ENCODE data around the gene ASPDH. TPM values are rescaled to one million over a fixed set of nuclear protein-coding genes. Genes with fewer than 3 reads are reported as not detected.

Gene ASPDH
- total RNA-seq, 6 experiments from 2014 or later = not detected

GRCh38 chr19:50465986-50466705 is 47.6 kb downstream of the ASPDH start:
- peaks cover 26% of the 10 kb centered on the region for H3K27me3 Mint-ChIP-seq (ENCODE audit: insufficient read depth)
- H3K27ac Mint-ChIP-seq = no peak overlapping the region

DNA sequence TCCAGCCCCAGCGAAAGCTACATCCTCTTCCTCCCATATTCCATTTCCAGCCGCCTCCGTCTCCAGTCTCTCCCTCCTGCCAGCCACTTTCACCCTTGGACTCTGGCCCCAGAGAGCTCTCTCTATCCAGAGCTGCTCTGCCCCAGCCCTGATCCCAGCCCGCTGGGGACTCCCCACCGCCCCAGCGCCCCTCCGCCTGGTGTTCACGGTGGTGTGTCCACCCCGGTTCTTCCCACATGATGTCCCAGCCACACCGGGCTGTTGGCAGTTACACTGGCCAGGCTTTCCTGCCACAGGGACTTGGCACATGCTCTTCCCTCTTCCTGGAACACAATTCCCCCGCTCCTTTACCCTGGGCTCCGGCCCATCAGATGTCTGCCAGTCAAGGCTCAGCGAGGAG is 48.7 kb downstream of the ASPDH start:
- no peaks in the 10 kb centered on the region for H3K9me3 Mint-ChIP-seq
- no peak for TF ChIP-seq CTCF (IDR thresholded peaks at IDR 0.05)
- H3K27ac Mint-ChIP-seq = no peak overlapping the region
- H3K4me3 Mint-ChIP-seq = no peak overlapping the region
- peaks cover 26% of the 10 kb centered on the region for H3K27me3 Mint-ChIP-seq (ENCODE audit: insufficient read depth)
- no peak for DNase-seq
- H3K36me3 Mint-ChIP-seq (ENCODE audit: low read depth) = no peaks in the 10 kb centered on the region
- peaks cover 13% of the 10 kb centered on the region for H3K4me1 Mint-ChIP-seq (ENCODE audit: low read depth)

More at GRCh38 chr19:50465986-50466705, 47.6 kb downstream of the ASPDH start:
- DNase-seq = peak; percentile 8
- no peaks in the 10 kb centered on the region for H3K9me3 Mint-ChIP-seq
- H3K4me1 Mint-ChIP-seq (ENCODE audit: low read depth) = peaks cover 3% of the 10 kb centered on the region
- H3K36me3 Mint-ChIP-seq (ENCODE audit: low read depth) = no peaks in the 10 kb centered on the region
- H3K4me3 Mint-ChIP-seq = no peak overlapping the region
- peak; percentile 69 for TF ChIP-seq CTCF (IDR thresholded peaks at IDR 0.05)

DNA sequence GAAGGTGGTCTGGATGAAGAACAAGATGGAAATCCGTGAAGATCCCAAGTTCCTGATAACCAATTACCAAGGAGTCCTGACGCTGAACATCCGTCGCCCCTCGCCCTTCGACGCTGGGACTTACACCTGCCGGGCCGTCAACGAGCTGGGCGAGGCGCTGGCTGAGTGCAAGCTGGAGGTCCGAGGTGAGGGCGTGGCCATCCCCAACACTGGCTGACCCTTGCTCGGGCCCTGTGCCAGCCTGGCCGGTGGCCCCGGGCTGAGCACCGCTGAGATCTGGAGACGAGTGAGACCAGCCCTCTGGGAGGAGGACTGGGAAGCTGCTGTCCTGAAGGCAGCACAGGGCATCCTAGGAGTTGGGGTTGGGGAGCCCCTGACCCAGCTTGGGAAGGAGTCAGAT is 49.4 kb downstream of the ASPDH start:
- H3K36me3 Mint-ChIP-seq (ENCODE audit: low read depth) = no peaks in the 10 kb centered on the region
- peaks cover 24% of the 10 kb centered on the region for H3K27me3 Mint-ChIP-seq (ENCODE audit: insufficient read depth)
- no peak overlapping the region for H3K4me3 Mint-ChIP-seq
- H3K27ac Mint-ChIP-seq = no peak overlapping the region
- peaks cover 16% of the 10 kb centered on the region for H3K4me1 Mint-ChIP-seq (ENCODE audit: low read depth)
- H3K9me3 Mint-ChIP-seq = no peaks in the 10 kb centered on the region
- DNase-seq = no peak
- no peak for TF ChIP-seq CTCF (IDR thresholded peaks at IDR 0.05)

- no peak overlapping the region for H3K27ac Mint-ChIP-seq
- H3K4me1 Mint-ChIP-seq (ENCODE audit: low read depth) = peaks cover 16% of the 10 kb centered on the region
- no peaks in the 10 kb centered on the region for H3K9me3 Mint-ChIP-seq
- peaks cover 19% of the 10 kb centered on the region for H3K27me3 Mint-ChIP-seq (ENCODE audit: insufficient read depth)
- no peak overlapping the region for H3K4me3 Mint-ChIP-seq
- DNase-seq = no peak
- H3K36me3 Mint-ChIP-seq (ENCODE audit: low read depth) = no peaks in the 10 kb centered on the region
- no peak for TF ChIP-seq CTCF (IDR thresholded peaks at IDR 0.05)
These were observed 50.7 kb downstream of the ASPDH start for GRCh38 chr19:50462970-50463369.

Other genes with a start within 250 kb of the ASPDH start
- gene KCNC3, start 184.5 kb downstream of the ASPDH start, total RNA-seq (2021; fragmentation: NEBNext Ultra II Directional; extraction: Animal tissue kit (Norgen Biotek cat#: 25700)) = not detected
- under 1 TPM in 4 of 6 experiments, not detected in 2; 0.12 to 0.66 (median 0.41) TPM for gene NAPSA, start 148.3 kb downstream of the ASPDH start, total RNA-seq (2021; fragmentation: NEBNext Ultra II Directional; extraction: Animal tissue kit (Norgen Biotek cat#: 25700))
- 10 to 100 TPM; 66.6 to 76.0 (median 70.1) TPM for gene NR1H2, start 137.5 kb downstream of the ASPDH start, total RNA-seq (2021; fragmentation: NEBNext Ultra II Directional; extraction: Animal tissue kit (Norgen Biotek cat#: 25700))
- gene POLD1, start 129.6 kb downstream of the ASPDH start, total RNA-seq (2021; fragmentation: NEBNext Ultra II Directional; extraction: Animal tissue kit (Norgen Biotek cat#: 25700)) = 10 to 100 TPM; 21.7 to 37.8 (median 33.7) TPM
- gene SPIB, start 95.0 kb downstream of the ASPDH start, total RNA-seq (2021; fragmentation: NEBNext Ultra II Directional; extraction: Animal tissue kit (Norgen Biotek cat#: 25700)) = not detected
- gene MYBPC2, start 81.0 kb downstream of the ASPDH start, total RNA-seq (2021; fragmentation: NEBNext Ultra II Directional; extraction: Animal tissue kit (Norgen Biotek cat#: 25700)) = not detected
- gene EMC10, start 37.4 kb downstream of the ASPDH start, total RNA-seq (2021; fragmentation: NEBNext Ultra II Directional; extraction: Animal tissue kit (Norgen Biotek cat#: 25700)) = 100 to 1,000 TPM in 2 of 6 experiments, 10 to 100 TPM in 4; 49.1 to 113 (median 55.2) TPM
- gene GARIN5A, start 37.1 kb downstream of the ASPDH start, total RNA-seq (2021; fragmentation: NEBNext Ultra II Directional; extraction: Animal tissue kit (Norgen Biotek cat#: 25700)) = 1 to 10 TPM in 1 of 6 experiments, under 1 TPM in 4, not detected in 1; 0.16 to 1.5 (median 0.28) TPM
- gene JOSD2, start 2.7 kb downstream of the ASPDH start, total RNA-seq (2021; fragmentation: NEBNext Ultra II Directional; extraction: Animal tissue kit (Norgen Biotek cat#: 25700)) = 10 to 100 TPM; 62.7 to 86.3 (median 72.8) TPM
- under 1 TPM; 0.07 to 0.14 (median 0.08) TPM for gene LRRC4B, start 54.5 kb upstream of the ASPDH start, total RNA-seq (2021; fragmentation: NEBNext Ultra II Directional; extraction: Animal tissue kit (Norgen Biotek cat#: 25700))
- not detected for gene SYT3, start 126.0 kb upstream of the ASPDH start, total RNA-seq (2021; fragmentation: NEBNext Ultra II Directional; extraction: Animal tissue kit (Norgen Biotek cat#: 25700))
- under 1 TPM in 3 of 6 experiments, not detected in 3; 0.64 to 0.94 (median 0.68) TPM for gene C19orf81, start 135.5 kb upstream of the ASPDH start, total RNA-seq (2021; fragmentation: NEBNext Ultra II Directional; extraction: Animal tissue kit (Norgen Biotek cat#: 25700))
- gene SHANK1, start 205.9 kb upstream of the ASPDH start, total RNA-seq (2021; fragmentation: NEBNext Ultra II Directional; extraction: Animal tissue kit (Norgen Biotek cat#: 25700)) = 10 to 100 TPM in 4 of 6 experiments, 1 to 10 TPM in 2; 5.4 to 16.7 (median 14.7) TPM
- 100 to 1,000 TPM; 140 to 182 (median 164) TPM for gene CLEC11A, start 209.5 kb upstream of the ASPDH start, total RNA-seq (2021; fragmentation: NEBNext Ultra II Directional; extraction: Animal tissue kit (Norgen Biotek cat#: 25700))

All from HFFc6 (cell line).